ENCODE results near the gene ST3GAL4. TPM values are rescaled to one million over a fixed set of nuclear protein-coding genes. Genes with fewer than 3 reads are reported as not detected.

Gene ST3GAL4
- total and polyA plus RNA-seq, 3 donors from 2014 or later, result 102 to 221 (median 212) TPM

- Histone ChIP-seq H3K27ac (peak overlapping the region in 1 of 2 donors; percentile 77), H3K4me3 (no peak overlapping the region), H3K27me3 (no peaks in the 10 kb centered on the region), H3K4me1 (peaks cover 34% of the 10 kb centered on the region), H3K36me3 (ENCODE audit: low read depth, missing control alignments) (no peaks in the 10 kb centered on the region), H3K9me3 (no peaks in the 10 kb centered on the region)
- no peak for DNase-seq
- intact Hi-C loops (cut with DNase I; ENCODE audit: low total_unique reads), result no loop called here
- 63 to 66% methylated on average over 3 of the region's 3 CpGs for WGBS, 2 donors
- TF ChIP-seq CTCF (IDR thresholded peaks at IDR 0.05) (no peak), POLR2A (IDR thresholded peaks at IDR 0.05) (no peak)
These were observed 54.1 kb downstream of the ST3GAL4 start for GRCh38 chr11:126409620-126409985.

GRCh38 chr11:126410649-126411048, 55.2 kb downstream of the ST3GAL4 start:
- H3K36me3 ChIP-seq (ENCODE audit: low read depth, missing control alignments), result no peaks in the 10 kb centered on the region
- H3K9me3 ChIP-seq, result no peaks in the 10 kb centered on the region
- WGBS, 2 donors, result 54% methylated on average over 6 of the region's 6 CpGs
- no peaks in the 10 kb centered on the region for H3K27me3 ChIP-seq
- H3K4me1 ChIP-seq, result peaks cover 45% of the 10 kb centered on the region
- no peak overlapping the region for H3K4me3 ChIP-seq
- TF ChIP-seq CTCF (IDR thresholded peaks at IDR 0.05) (no peak), POLR2A (IDR thresholded peaks at IDR 0.05) (no peak)
- DNase-seq, result peak; percentile 49
- intact Hi-C loops (cut with DNase I; ENCODE audit: low total_unique reads), result no loop called here
- H3K27ac ChIP-seq, result peak overlapping the region in 1 of 2 donors; percentile 77

- no peaks in the 10 kb centered on the region for H3K36me3 ChIP-seq (ENCODE audit: low read depth, missing control alignments)
- intact Hi-C loops (cut with DNase I; ENCODE audit: low total_unique reads), result no loop called here
- H3K4me1 ChIP-seq, result peaks cover 54% of the 10 kb centered on the region
- no peaks in the 10 kb centered on the region for H3K9me3 ChIP-seq
- peak; percentile 34 for DNase-seq
- 69 to 80% methylated on average over 6 of the region's 6 CpGs for WGBS, 2 donors
- no peak overlapping the region for H3K4me3 ChIP-seq
- no peaks in the 10 kb centered on the region for H3K27me3 ChIP-seq
- TF ChIP-seq CTCF (IDR thresholded peaks at IDR 0.05), result peak in 1 of 3 experiments; percentile 28
- TF ChIP-seq POLR2A (IDR thresholded peaks at IDR 0.05), result no peak
- H3K27ac ChIP-seq, result peak overlapping the region; percentile 27 to 77
These were observed 56.5 kb downstream of the ST3GAL4 start for GRCh38 chr11:126411971-126412381.

GRCh38 chr11:126413426-126413825, 57.9 kb downstream of the ST3GAL4 start:
- Histone ChIP-seq H3K27me3 (no peaks in the 10 kb centered on the region), H3K4me3 (no peak overlapping the region), H3K27ac (peak overlapping the region; percentile 47 to 95), H3K4me1 (peaks cover 61% of the 10 kb centered on the region), H3K36me3 (ENCODE audit: low read depth, missing control alignments) (no peaks in the 10 kb centered on the region), H3K9me3 (no peaks in the 10 kb centered on the region)
- no peak for DNase-seq
- intact Hi-C loops (cut with DNase I; ENCODE audit: low total_unique reads), result no loop called here
- no peak for TF ChIP-seq POLR2A (IDR thresholded peaks at IDR 0.05)
- no peak for TF ChIP-seq CTCF (IDR thresholded peaks at IDR 0.05)
- WGBS, 2 donors, result 86 to 87% methylated on average over 5 to 11 of the region's 11 CpGs

GRCh38 chr11:126413843-126414405, 58.4 kb downstream of the ST3GAL4 start:
- Histone ChIP-seq H3K27me3 (no peaks in the 10 kb centered on the region), H3K27ac (peak overlapping the region; percentile 47 to 95), H3K36me3 (ENCODE audit: low read depth, missing control alignments) (no peaks in the 10 kb centered on the region), H3K4me1 (peaks cover 65% of the 10 kb centered on the region), H3K9me3 (no peaks in the 10 kb centered on the region), H3K4me3 (no peak overlapping the region)
- intact Hi-C loops (cut with DNase I; ENCODE audit: low total_unique reads), result no loop called here
- 72 to 80% methylated on average over 5 to 9 of the region's 9 CpGs for WGBS, 2 donors
- DNase-seq, result no peak
- TF ChIP-seq POLR2A (IDR thresholded peaks at IDR 0.05) (no peak), CTCF (IDR thresholded peaks at IDR 0.05) (no peak)

Data from testis (tissue), 3 donors.